ENCODE data around the gene LTO1. TPM values are rescaled to one million over a fixed set of nuclear protein-coding genes. Genes with fewer than 3 reads are reported as not detected.

Gene LTO1
- total and polyA plus RNA-seq, 2 of the 13 experiments (the other 11 are each of a cell fraction or from before 2014, with no cell fraction given): 11.8 to 15.0 TPM

- TF ChIP-seq MYC (CRISPR knock-in tag; IDR thresholded peaks at IDR 0.05; ENCODE audit: borderline replicate concordance) (peak; percentile 32; the same call in 1 of the 2 replicates), KLF16 (CRISPR knock-in tag; IDR thresholded peaks at IDR 0.05) (peak in 1 of 2 experiments; percentile 46; a peak in 1 of 4 replicates), PHF21A (CRISPR knock-in tag; IDR thresholded peaks at IDR 0.05) (no peak), YY1 (IDR thresholded peaks at IDR 0.05; ENCODE audit: insufficient read depth, insufficient replicate concordance, low read depth, low read length) (peak; percentile 30), HDAC2 (CRISPR knock-in tag; IDR thresholded peaks at IDR 0.05) (peak; percentile 30; the same call in 1 of the 2 replicates), DR1 (CRISPR knock-in tag; IDR thresholded peaks at IDR 0.05) (peak; percentile 37; the same call in 1 of the 2 replicates), ZNF143 (CRISPR knock-in tag; IDR thresholded peaks at IDR 0.05) (peak; percentile 49; the same call in 1 of the 2 replicates), ZNF564 (CRISPR knock-in tag; IDR thresholded peaks at IDR 0.05) (peak; percentile 79; the same call in 1 of the 2 replicates), ZNF672 (CRISPR knock-in tag; IDR thresholded peaks at IDR 0.05) (no peak), ZNF768 (CRISPR knock-in tag; IDR thresholded peaks at IDR 0.05) (peak; percentile 71), PATZ1 (CRISPR knock-in tag; IDR thresholded peaks at IDR 0.05) (peak; percentile 49), SOX6 (IDR thresholded peaks at IDR 0.05) (no peak), SOX6 (CRISPR knock-in tag; IDR thresholded peaks at IDR 0.05) (peak; percentile 55), ZNF780A (CRISPR knock-in tag; IDR thresholded peaks at IDR 0.05) (no peak), FOXJ3 (CRISPR knock-in tag; IDR thresholded peaks at IDR 0.05; ENCODE audit: borderline replicate concordance) (peak; percentile 51; the same call in 1 of the 2 replicates), IKZF5 (CRISPR knock-in tag; IDR thresholded peaks at IDR 0.05) (peak; percentile 28; the same call in 1 of the 2 replicates), ZNF629 (CRISPR knock-in tag; conservative IDR thresholded peaks at IDR 0.05) (0 out of 2 replicates have a peak, but pooled peaks have one; percentile 14), ZNF232 (CRISPR knock-in tag; IDR thresholded peaks at IDR 0.05; ENCODE audit: borderline replicate concordance) (peak; percentile 46; the same call in 1 of the 2 replicates), GFI1 (CRISPR knock-in tag; IDR thresholded peaks at IDR 0.05; ENCODE audit: borderline replicate concordance) (no peak), PAF1 (CRISPR knock-in tag; IDR thresholded peaks at IDR 0.05) (no peak; the same call in 1 of the 2 replicates), ZNF414 (CRISPR knock-in tag; IDR thresholded peaks at IDR 0.05) (0 out of 2 replicates have a peak, but pooled peaks have one; percentile 35), MTERF4 (CRISPR knock-in tag; IDR thresholded peaks at IDR 0.05) (no peak), ZBTB25 (CRISPR knock-in tag; IDR thresholded peaks at IDR 0.05) (peak; percentile 66; the same call in 1 of the 2 replicates), MED13 (CRISPR knock-in tag; IDR thresholded peaks at IDR 0.05) (0 out of 2 replicates have a peak, but pooled peaks have one; percentile 54), ZSCAN31 (CRISPR knock-in tag; IDR thresholded peaks at IDR 0.05; ENCODE audit: low read depth) (0 out of 2 replicates have a peak, but pooled peaks have one; percentile 13)
These were observed 4.9 kb downstream of the LTO1 start (continued) for GRCh38 chr11:69670158-69670845.

Measured in HepG2 (cell line).